OCI-LY7 (cell line): ENCODE data around the gene GPX3. TPM values are rescaled to one million over a fixed set of nuclear protein-coding genes. Genes with fewer than 3 reads are reported as not detected.
A peak's percentile ranks its signal among the peaks of the same experiment; 100 is the strongest.

Experiments used
- BruUV-seq: library from RNA; stranded (reverse); fragments of 400-500 nt; replicated peaks from 2 replicates; lab custom pipeline; 2021; lab: Mats Ljungman, UMichigan
- CTCF ChIA-PET: fragments of 300-600 bp; sonication (Branson Sonifier 250); formaldehyde crosslinking; loops from one replicate; lab custom pipeline; 2022; ENCODE audit warnings: antibody characterized with exemption; ENCODE audit not compliant: unreplicated experiment; lab: Charles Lee
- POLR2A ChIA-PET: fragments of 300-600 bp; sonication (Branson Sonifier 250); formaldehyde crosslinking; loops from one replicate; lab custom pipeline; 2022; ENCODE audit warnings: antibody characterized with exemption; lab: Charles Lee
- DNase-seq: peaks from one replicate; pipeline ENCODE4 v3.0.0-alpha.2; 2015; ENCODE audit warnings: low spot score
- H2AFZ ChIP-seq: fragments of 200-600 bp; sonication (generic), shearing (Covaris generic); 2 replicates; pipeline ENCODE4 v1.6.1; 2014; ENCODE audit warnings: mild to moderate bottlenecking, antibody characterized with exemption, low read length, moderate library complexity
- H3K27ac ChIP-seq: fragments of 200-600 bp; sonication (generic); 2 replicates; pipeline ENCODE4 v1.5.1; 2014; ENCODE audit warnings: mixed run types, low read depth, mild to moderate bottlenecking, moderate library complexity, low read length, inconsistent platforms; ENCODE audit not compliant: poor library complexity, severe bottlenecking
- H3K36me3 ChIP-seq: fragments of 200-600 bp; sonication (generic); 2 replicates; pipeline ENCODE4 v1.6.1; 2014; ENCODE audit warnings: mild to moderate bottlenecking, antibody characterized with exemption, low read length, moderate library complexity, mixed read lengths; ENCODE audit not compliant: insufficient read depth
- H3K4me1 ChIP-seq: fragments of 200-600 bp; sonication (generic); 2 replicates; pipeline ENCODE4 v1.5.1; 2014; ENCODE audit warnings: mild to moderate bottlenecking, low read length; ENCODE audit not compliant: insufficient read depth, poor library complexity, severe bottlenecking
- H3K4me2 ChIP-seq: fragments of 200-600 bp; sonication (generic); 2 replicates; pipeline ENCODE4 v1.6.1; 2014; ENCODE audit warnings: mild to moderate bottlenecking, low read length
- H3K4me3 ChIP-seq: fragments of 200-600 bp; sonication (generic); 2 replicates; pipeline ENCODE4 v1.5.1; 2014; ENCODE audit warnings: mild to moderate bottlenecking, low read depth, low read length; ENCODE audit not compliant: poor library complexity, severe bottlenecking
- H3K79me2 ChIP-seq: fragments of 200-600 bp; sonication (generic); 2 replicates; pipeline ENCODE4 v1.6.1; 2016; ENCODE audit warnings: low read depth, mild to moderate bottlenecking, low read length, moderate library complexity, mixed read lengths; ENCODE audit not compliant: insufficient read depth
- H3K9me2 ChIP-seq: fragments of 200-600 bp; sonication (generic); 2 replicates; pipeline ENCODE4 v1.6.1; 2016; ENCODE audit warnings: mild to moderate bottlenecking, low read length, mixed read lengths; ENCODE audit not compliant: insufficient read depth
- H3K9me3 ChIP-seq: fragments of 200-600 bp; sonication (generic); 2 replicates; pipeline ENCODE4 v1.6.1; 2014; ENCODE audit warnings: mild to moderate bottlenecking, mixed run types, low read length, mixed read lengths
- H4K20me1 ChIP-seq: fragments of 200-600 bp; sonication (generic); 2 replicates; pipeline ENCODE4 v1.6.1; 2014; ENCODE audit warnings: mild to moderate bottlenecking, antibody characterized with exemption, low read length, moderate library complexity, mixed read lengths; ENCODE audit not compliant: insufficient read depth
- CTCF ChIP-seq: fragments of 200-600 bp; sonication (generic); conservative IDR thresholded peaks from 2 replicates; pipeline ENCODE4 v1.5.1; 2014; ENCODE audit warnings: mild to moderate bottlenecking, antibody characterized with exemption, low read length, moderate library complexity, mixed read lengths
- EZH2phosphoT487 ChIP-seq: fragments of 200-600 bp; sonication (generic); IDR thresholded peaks from 2 replicates; pipeline ENCODE4 v1.6.1; 2018; ENCODE audit warnings: low read depth, borderline replicate concordance, mild to moderate bottlenecking, mixed run types, antibody characterized with exemption, low read length, moderate library complexity, mixed read lengths
- intact Hi-C: fragments of 100-400 bp; cut with micrococcal nuclease; formaldehyde crosslinking; loops from one replicate; pipeline ENCODE4 v1.10.0; 2022; ENCODE audit not compliant: unreplicated experiment
- total RNA-seq, 2 experiments: library from RNA; depleted of rRNA in 1 of 2; stranded (reverse); fragments of >200 nt in 1 of 2; shearing (Covaris generic) in 1 of 2; gene quantifications; 2 replicates each; pipeline ENCODE4 v1.2.3, GENCODE V29; 2014 to 2022

GPX3 gene
- total RNA-seq, 2 experiments from 2014 or later, result not detected

DNA sequence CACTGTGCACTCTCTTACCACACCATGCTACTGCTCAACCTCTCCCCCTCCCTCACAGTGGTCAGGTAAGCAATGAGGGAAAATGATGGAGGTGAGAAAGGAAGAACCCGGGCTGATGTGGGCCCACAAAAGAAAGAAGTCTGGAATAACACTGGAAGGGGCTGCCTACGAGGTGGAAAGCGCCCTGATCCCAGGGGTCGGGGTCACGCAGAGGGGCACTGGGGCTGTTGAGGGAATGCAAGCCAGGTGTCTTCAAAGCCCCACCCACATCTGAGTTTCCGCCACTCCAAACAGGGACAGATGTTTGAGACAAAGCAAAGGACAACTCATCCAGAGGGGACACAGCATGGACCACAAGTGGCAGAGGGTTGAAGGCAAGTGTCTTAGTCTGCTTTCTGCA lies 56.2 kb downstream of the GPX3 start:
- Histone ChIP-seq H3K4me3 (no peak overlapping the region), H3K36me3 (peaks cover 28% of the 10 kb centered on the region), H3K79me2 (peaks cover 55% of the 10 kb centered on the region), H3K9me3 (no peaks in the 10 kb centered on the region), H3K4me2 (no peak overlapping the region), H3K9me2 (no peaks in the 10 kb centered on the region), H3K27ac (no peak overlapping the region), H2AFZ (no peak overlapping the region), H3K4me1 (peaks cover 29% of the 10 kb centered on the region), H4K20me1 (peaks cover 13% of the 10 kb centered on the region; the same call in 1 of the 2 replicates)
- no peak for TF ChIP-seq EZH2phosphoT487
- no peak for TF ChIP-seq CTCF
- DNase-seq, result no peak
- intact Hi-C loops, result no loop called here
- ChIA-PET POLR2A (no interaction called here), CTCF (no interaction called here)
- no TSS peak for BruUV-seq

- Histone ChIP-seq H3K9me2 (no peaks in the 10 kb centered on the region), H3K9me3 (no peaks in the 10 kb centered on the region), H3K79me2 (peaks cover 56% of the 10 kb centered on the region), H3K36me3 (peaks cover 28% of the 10 kb centered on the region), H3K4me2 (peak overlapping the region; percentile 96; the same call in 1 of the 2 replicates), H3K4me3 (no peak overlapping the region), H3K4me1 (peaks cover 37% of the 10 kb centered on the region), H4K20me1 (peaks cover 13% of the 10 kb centered on the region; the same call in 1 of the 2 replicates), H2AFZ (no peak overlapping the region), H3K27ac (no peak overlapping the region)
- ChIA-PET CTCF (interaction anchor here (1.2 kb wide), 1 partner anchor 48 kb away, joined by 3 read pairs; no protein-coding TSS in a partner anchor), POLR2A (interaction anchor here (2.1 kb wide), 1 partner anchor 180 kb away, joined by 7 read pairs; no protein-coding TSS in a partner anchor)
- TF ChIP-seq EZH2phosphoT487 (no peak), CTCF (no peak)
- intact Hi-C loops, result no loop called here
- DNase-seq, result no peak
- BruUV-seq, result no TSS peak
Measured at GRCh38 chr5:151077419-151077818, 57.0 kb downstream of the GPX3 start.

GRCh38 chr5:151077967-151078366 lies 57.6 kb downstream of the GPX3 start:
- Histone ChIP-seq H3K9me2 (no peaks in the 10 kb centered on the region), H3K4me2 (peak overlapping the region; percentile 96), H3K79me2 (peaks cover 56% of the 10 kb centered on the region), H3K9me3 (no peaks in the 10 kb centered on the region), H4K20me1 (peaks cover 13% of the 10 kb centered on the region; the same call in 1 of the 2 replicates), H3K4me3 (peak overlapping the region; percentile 88), H3K4me1 (peaks cover 43% of the 10 kb centered on the region), H2AFZ (no peak overlapping the region), H3K36me3 (peaks cover 28% of the 10 kb centered on the region), H3K27ac (no peak overlapping the region)
- no TSS peak for BruUV-seq
- ChIA-PET CTCF (interaction anchor here (1.2 kb wide), 1 partner anchor 48 kb away, joined by 3 read pairs; no protein-coding TSS in a partner anchor), POLR2A (interaction anchor here (2.1 kb wide), 1 partner anchor 180 kb away, joined by 7 read pairs; no protein-coding TSS in a partner anchor)
- intact Hi-C loops, result no loop called here
- TF ChIP-seq EZH2phosphoT487 (no peak), CTCF (no peak)
- no peak for DNase-seq
